ENCODE results near the gene BMS1. TPM values are rescaled to one million over a fixed set of nuclear protein-coding genes. Genes with fewer than 3 reads are reported as not detected.

BMS1 gene
- total and polyA plus RNA-seq, 2 donors (not counting 3 experiments of a cell fraction or from before 2014, with no cell fraction given) = 2.8 to 23.4 TPM

DNA sequence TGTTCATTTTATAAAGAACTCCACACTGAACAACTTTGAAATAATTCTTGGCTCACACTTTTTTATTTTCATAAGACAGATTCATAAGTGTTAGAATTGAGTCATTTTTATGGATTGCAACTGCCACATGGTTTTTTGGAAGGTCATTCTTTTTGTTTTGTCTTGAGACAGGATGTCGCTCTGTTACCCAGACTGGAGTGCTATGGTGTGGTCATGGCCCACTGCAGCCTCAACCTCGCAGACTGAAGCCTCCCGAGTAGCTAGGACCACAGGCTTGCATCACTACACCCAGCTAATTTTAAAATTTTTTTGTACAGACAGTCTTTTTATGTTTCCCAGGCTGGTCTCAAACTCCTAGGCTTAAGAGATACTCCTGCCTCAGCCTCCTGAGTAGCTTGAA, 20.3 kb downstream of the BMS1 start:
- ChIA-PET POLR2A (no interaction called here), CTCF (interaction anchor here (0.8 kb wide), 1 partner anchor 50 kb away, joined by 3 read pairs; no protein-coding TSS in a partner anchor)
- Histone ChIP-seq H3K4me3 (replicated peaks in 1 of 3; ENCODE audit: insufficient read depth in 1 of 3, low read depth in 1 of 3, low read length in 3 of 3) (no peak overlapping the region), H4K20me1 (replicated peaks; ENCODE audit: control insufficient read depth, extremely low read depth, insufficient read depth, low read length) (peaks cover 3% of the 10 kb centered on the region), H3K9ac (replicated peaks; ENCODE audit: extremely low read depth, insufficient read depth, low read length) (no peak overlapping the region), H3K27me3 (ENCODE audit: control insufficient read depth in 2 of 2, insufficient read depth in 2 of 2, low read length in 2 of 2) (no peaks in the 10 kb centered on the region), H3K9me3 (replicated peaks; ENCODE audit: control insufficient read depth, insufficient read depth, low read length) (no peaks in the 10 kb centered on the region), H2AFZ (ENCODE audit: low read depth, low read length) (no peak overlapping the region), H3K4me2 (ENCODE audit: insufficient read depth, low read length) (no peak overlapping the region), H3K9me1 (replicated peaks; ENCODE audit: control insufficient read depth, extremely low read depth, insufficient read depth, low read length) (no peaks in the 10 kb centered on the region), H3K4me1 (ENCODE audit: control insufficient read depth, extremely low read depth, insufficient read depth, low read length) (no peaks in the 10 kb centered on the region), H3K36me3 (ENCODE audit: control insufficient read depth in 2 of 2, extremely low read depth in 1 of 2, insufficient read depth in 2 of 2, low read length in 2 of 2) (peaks cover 23 to 25% of the 10 kb centered on the region in 2 experiments), H3K79me2 (ENCODE audit: control insufficient read depth, insufficient read depth, low read length) (peaks cover 3% of the 10 kb centered on the region), H3K27ac (ENCODE audit: insufficient read depth, low read depth, low read length) (no peak overlapping the region)
- FAIRE-seq = no peak
- BruUV-seq (replicated peaks) = no TSS peak
- TF ChIP-seq EZH2 (IDR thresholded peaks at IDR 0.05; ENCODE audit: borderline replicate concordance, low read depth, low read length, severe bottlenecking) (no peak), POLR2AphosphoS5 (IDR thresholded peaks at IDR 0.05; ENCODE audit: insufficient read depth, low read depth, low read length) (no peak), JUN (IDR thresholded peaks at IDR 0.05; ENCODE audit: borderline replicate concordance, insufficient read depth, insufficient read length, low read depth) (no peak), FOS (IDR thresholded peaks at IDR 0.05; ENCODE audit: borderline replicate concordance, insufficient read depth, low read length) (no peak), MYC (IDR thresholded peaks at IDR 0.05; ENCODE audit: low read depth, low read length) (no peak), POLR2A (IDR thresholded peaks at IDR 0.05; ENCODE audit: low read depth, low read length) (no peak), MAX (IDR thresholded peaks at IDR 0.05; ENCODE audit: insufficient read depth, insufficient read length) (no peak), GATA2 (IDR thresholded peaks at IDR 0.05; ENCODE audit: insufficient read depth, insufficient read length, low read depth, low read length) (no peak)
- TF ChIP-seq, protein P1, sequence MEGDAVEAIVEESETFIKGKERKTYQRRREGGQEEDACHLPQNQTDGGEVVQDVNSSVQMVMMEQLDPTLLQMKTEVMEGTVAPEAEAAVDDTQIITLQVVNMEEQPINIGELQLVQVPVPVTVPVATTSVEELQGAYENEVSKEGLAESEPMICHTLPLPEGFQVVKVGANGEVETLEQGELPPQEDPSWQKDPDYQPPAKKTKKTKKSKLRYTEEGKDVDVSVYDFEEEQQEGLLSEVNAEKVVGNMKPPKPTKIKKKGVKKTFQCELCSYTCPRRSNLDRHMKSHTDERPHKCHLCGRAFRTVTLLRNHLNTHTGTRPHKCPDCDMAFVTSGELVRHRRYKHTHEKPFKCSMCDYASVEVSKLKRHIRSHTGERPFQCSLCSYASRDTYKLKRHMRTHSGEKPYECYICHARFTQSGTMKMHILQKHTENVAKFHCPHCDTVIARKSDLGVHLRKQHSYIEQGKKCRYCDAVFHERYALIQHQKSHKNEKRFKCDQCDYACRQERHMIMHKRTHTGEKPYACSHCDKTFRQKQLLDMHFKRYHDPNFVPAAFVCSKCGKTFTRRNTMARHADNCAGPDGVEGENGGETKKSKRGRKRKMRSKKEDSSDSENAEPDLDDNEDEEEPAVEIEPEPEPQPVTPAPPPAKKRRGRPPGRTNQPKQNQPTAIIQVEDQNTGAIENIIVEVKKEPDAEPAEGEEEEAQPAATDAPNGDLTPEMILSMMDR (IDR thresholded peaks at IDR 0.05; ENCODE audit: extremely low read depth in 1 of 2, insufficient read depth in 1 of 2, low read depth in 1 of 2, low read length in 2 of 2) = no peak
- dilution Hi-C loops (cut with MboI; ENCODE audit: extremely low pct_ligation_motif_present, low sequenced_read_pairs) = no loop called here
- no peak for DNase-seq (ENCODE audit: low read depth, low spot score)
- intact Hi-C loops (cut with micrococcal nuclease) = no loop called here
